SKM-1 (cell line): Measurements from ENCODE around the gene SNX15.
"Not testable (repeated sequence)": the region's sequence is repeated elsewhere in the genome, so short reads cannot be mapped to it uniquely, and the experiment has no call there.

ENCODE experiments used
- DNase-seq: peaks from one replicate; lab custom pipeline; 2025; ENCODE audit not compliant: unreplicated experiment; lab: John Stamatoyannopoulos, UW

The SNX15 gene

DNA sequence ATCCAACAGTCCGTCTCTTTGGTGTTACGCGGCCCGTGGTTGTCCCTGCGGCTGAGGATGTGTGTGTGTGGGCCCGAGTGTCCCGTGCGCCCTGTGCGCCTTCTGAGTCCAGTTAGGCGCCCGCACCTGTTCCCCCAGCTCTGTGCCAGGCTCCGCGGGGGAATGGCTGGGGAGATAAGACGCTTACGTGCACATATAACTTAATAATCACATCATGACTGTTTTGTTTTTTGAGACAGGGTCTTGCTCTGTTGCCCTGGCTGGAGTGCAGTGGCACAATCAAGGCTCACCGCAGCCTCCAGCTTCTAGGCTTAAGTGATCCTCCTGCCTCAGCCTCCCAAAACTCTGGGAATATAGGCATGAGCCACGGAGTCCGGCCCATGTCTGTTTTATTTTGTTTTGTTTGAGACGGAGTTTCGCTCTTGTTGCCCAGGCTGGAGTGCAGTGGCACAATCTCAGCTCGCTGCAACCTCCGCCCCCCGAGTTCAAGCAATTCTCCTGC, 12.5 kb upstream of the SNX15 start:
- DNase-seq, result no peak

DNA sequence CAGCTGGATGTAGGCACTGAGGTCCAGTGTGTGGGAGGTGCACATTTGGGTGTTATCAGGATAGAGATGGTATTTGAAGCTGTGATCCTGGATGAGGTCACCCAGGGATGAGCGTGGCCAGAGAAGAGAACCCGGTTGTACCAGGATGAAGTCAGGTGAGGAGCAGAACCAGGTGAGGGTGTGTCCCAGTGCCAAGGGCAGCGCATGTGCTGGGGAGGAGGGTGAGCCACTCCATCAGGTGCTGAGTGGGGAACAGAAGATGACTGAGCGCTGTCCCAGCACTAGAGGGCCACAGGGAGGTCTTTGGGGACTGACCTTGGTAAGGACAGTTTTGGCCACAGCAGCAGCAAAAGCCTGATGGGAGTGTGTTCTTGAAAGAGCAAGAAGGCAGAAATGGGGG, 10.5 kb upstream of the SNX15 start:
- no peak for DNase-seq

DNA sequence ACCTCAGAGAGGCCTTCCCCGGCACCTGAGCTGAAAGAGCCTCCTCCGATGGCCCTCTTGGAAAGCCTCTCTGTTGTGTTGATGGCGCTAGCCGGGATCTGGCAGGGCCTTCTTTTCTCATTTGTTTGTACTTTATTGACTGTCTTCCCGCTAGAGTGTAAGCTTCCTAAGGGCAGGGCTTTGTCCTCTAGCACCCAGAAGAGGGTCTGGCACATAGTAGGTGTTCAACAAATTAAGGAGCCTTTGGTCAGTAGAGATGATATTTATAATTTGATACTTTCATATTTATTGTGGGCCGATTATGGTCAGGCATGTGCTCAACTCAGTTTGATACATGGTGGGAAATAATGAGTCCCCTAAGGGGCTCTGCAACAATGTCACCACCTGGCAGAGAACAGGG, 9.3 kb upstream of the SNX15 start:
- no peak for DNase-seq

DNA sequence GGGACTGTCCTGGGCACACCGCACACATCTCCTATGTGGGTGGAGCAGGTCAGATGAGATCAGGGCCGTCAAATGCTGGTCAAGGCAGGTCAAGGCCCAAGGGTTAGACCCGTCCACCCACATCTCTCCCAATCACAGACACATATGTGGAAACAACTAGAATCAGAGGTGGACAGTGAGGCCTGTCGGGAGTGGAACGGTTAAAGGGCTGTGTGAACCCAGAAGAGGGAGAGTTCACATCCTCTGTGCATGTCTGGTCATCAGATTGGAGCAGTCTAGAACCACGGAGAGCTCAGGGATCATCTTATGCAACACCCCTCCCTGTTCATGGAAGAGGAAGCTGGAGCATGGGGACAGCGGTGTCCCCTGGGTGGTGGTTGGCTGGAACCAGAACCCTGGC, 7.4 kb upstream of the SNX15 start:
- no peak for DNase-seq

- DNase-seq, result no peak
Observed at GRCh38 chr11:65021003-65021402, 6.2 kb upstream of the SNX15 start.

DNA sequence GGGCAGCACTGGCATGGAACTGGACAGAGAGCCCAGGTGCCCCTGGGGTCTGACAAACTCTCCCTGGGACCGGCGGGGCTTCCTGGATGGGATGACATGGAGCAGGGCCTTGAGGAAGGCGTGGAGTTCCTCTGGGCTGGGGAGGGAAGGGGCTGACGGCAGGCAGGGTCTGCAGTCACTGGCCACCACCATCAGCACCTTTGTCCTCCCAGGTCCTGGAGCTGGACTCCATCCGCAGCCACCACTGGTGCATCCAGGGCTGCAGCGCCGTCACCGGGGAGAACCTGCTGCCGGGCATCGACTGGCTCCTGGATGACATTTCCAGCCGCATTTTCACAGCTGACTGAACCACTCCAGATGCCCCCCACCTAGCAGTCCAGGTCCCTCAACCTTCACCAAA, 5.7 kb upstream of the SNX15 start:
- no peak for DNase-seq

DNA sequence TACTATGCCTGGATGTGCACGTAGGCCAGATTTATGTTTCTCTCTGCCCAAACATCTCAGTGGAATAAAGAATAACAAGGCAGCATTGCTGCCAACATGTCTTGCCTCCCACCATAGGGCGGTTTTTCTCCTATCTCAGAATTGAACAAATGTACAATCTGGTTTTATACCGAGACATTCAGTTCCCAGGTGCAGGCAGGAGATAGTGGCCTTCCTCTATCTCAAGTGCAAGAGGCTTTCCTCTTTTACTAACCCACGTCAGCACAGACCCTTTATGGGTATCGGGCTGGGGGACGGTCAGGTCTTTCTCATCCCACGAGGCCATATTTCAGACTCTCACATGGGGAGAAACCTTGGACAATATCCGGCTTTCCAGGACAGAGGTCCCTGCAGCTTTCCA, 3.7 kb upstream of the SNX15 start:
- DNase-seq, result not testable (repeated sequence)

DNA sequence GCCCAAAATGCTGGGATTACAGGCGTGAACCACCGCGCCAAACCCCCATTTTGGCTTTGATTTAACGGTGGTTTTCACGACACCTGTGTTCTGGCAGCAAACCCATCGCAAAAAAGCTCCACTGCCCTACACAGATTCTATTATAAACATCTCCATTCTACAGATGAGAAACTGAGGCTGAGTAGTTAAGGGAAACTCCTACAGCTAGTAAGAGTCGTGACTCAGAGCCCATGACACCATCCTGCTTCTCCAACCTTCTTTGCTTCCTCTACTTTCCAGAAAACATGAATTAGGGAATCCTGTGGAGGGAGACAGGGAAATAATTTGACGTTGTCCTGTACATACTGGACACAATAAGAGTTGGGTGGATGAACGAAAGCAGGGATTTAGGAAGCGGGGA, 429 bp upstream of the SNX15 start:
- no peak for DNase-seq

GRCh38 chr11:65032216-65032615, 5.0 kb downstream of the SNX15 start:
- DNase-seq, result no peak

- DNase-seq, result no peak
Observed at GRCh38 chr11:65034423-65034822, 7.2 kb downstream of the SNX15 start.

GRCh38 chr11:65035579-65035978, 8.3 kb downstream of the SNX15 start:
- DNase-seq, result no peak

GRCh38 chr11:65036931-65037330, 9.7 kb downstream of the SNX15 start:
- DNase-seq, result no peak

- DNase-seq, result no peak
Observed at GRCh38 chr11:65040520-65040846, 13.2 kb downstream of the SNX15 start.

DNA sequence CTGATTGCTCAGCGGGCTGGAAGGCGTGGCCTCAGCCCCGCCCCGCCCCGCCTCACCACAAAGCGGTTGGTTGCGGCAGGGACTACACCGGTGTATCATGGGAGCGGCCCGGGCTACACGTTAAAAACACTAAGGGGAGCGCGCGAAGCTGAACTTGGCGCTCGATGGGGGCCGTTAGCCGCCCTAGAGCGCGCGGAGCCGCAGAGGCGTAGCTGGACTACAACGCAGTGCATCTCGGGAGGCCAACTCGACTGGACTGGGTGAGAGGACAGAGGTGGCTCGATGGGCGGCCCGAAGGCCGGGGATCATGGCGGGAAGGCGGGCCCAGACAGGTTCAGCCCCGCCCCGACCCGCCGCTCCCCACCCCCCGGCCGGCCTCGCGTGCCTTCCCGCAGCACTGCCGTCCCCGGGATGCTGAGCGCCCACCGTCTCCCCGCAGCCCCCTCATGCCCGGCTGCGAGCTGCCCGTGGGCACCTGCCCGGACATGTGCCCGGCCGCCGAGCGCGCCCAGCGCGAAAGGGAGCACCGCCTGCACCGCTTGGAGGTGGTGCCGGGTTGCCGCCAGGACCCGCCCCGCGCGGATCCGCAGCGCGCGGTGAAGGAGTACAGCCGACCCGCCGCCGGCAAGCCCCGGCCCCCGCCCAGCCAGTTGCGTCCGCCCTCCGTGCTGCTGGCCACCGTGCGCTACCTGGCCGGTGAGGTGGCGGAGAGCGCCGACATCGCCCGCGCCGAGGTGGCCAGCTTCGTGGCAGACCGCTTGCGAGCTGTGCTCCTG, 13.8 kb downstream of the SNX15 start, which contains the start of gene SAC3D1:
TSS of gene SAC3D1 (plus strand) at position 364 of the 776 bp plus-strand sequence. CDS start at position 447, 83 bp downstream.
- DNase-seq, result peak; percentile 92

DNA sequence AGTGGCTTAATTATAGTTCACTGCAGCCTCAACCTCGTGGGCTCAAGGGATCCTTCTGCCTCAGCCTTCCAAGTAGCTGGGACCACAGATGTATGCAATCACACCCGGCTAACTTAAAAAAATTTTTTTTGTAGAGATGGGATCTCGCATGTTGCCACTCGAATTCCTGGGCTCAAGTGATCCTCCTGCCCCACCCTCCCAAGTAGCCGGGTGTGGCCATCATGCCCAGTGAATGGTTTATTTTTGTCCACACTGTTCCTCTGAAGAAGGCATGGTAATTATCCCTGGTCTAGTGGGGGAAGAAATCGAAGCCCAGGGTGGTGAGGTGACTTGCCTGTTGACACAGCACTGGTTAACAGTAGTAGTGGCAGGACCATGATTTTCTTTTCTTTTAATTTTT, 15.7 kb downstream of the SNX15 start:
- no peak for DNase-seq

- DNase-seq, result peak; percentile 36
Observed at GRCh38 chr11:65043881-65044501, 16.8 kb downstream of the SNX15 start.

DNA sequence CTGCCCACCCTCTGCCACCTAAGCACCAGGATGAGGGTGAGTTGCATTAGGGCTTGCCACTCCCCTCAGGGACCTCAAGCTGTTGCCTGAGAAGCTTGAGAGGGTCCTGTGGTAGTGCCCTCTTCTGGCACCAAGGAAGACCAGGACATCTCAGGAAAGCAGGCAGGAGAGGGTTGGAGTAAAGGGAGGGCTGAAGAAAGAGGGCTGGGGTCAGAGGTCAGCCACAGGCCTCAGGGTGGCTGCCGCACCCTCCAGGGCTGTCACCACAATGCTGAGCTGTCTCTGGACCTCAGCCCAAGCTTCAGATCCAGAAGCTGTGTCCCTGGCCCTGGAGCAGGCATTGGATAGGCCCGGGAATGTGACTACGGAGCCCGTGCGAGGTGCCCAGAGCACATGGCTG, 17.8 kb downstream of the SNX15 start:
- no peak for DNase-seq

DNA sequence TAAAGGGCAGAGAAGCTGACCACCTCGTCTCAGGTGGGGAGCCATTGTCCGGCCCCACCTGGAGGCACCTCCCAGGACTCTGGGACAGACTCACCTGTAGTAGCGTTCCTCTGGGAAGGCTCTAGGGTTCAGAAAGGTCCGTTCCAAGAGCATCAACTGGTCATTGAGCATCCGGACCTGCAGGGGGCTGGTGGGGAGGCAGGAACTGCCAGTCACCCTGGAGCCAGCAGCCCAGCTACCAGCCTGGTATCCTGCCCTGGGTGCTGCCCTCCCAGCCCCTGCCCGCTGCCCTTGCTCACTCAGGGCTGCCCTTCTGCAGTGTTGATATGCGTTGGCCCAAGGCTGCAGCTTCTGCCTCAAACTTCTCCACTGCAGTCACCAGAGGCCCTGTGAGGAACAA, 18.5 kb downstream of the SNX15 start:
- DNase-seq, result no peak

GRCh38 chr11:65047581-65048422, 20.6 kb downstream of the SNX15 start:
- no peak for DNase-seq

DNA sequence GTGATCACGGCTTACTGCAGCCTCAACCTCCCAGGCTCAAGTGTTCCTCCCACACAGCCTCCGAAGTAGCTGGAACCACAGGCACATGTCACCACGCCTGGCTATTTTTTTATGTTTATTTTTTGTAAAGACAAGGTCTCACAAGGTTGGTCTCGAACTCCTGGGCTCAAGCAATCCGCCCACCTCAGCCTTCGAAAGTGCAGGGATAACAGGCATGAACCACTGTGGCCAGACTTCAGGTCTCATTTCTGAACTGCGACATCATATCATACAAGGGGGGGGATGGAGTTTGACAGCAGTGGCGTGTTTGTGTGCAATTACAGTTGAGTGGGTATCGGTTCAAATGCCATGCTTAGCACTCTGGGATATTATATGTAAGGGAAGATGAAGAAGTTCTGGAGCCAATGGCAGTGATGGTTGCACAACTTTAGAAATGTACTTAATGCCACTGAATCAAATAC, 24.2 kb downstream of the SNX15 start:
- no peak for DNase-seq

DNA sequence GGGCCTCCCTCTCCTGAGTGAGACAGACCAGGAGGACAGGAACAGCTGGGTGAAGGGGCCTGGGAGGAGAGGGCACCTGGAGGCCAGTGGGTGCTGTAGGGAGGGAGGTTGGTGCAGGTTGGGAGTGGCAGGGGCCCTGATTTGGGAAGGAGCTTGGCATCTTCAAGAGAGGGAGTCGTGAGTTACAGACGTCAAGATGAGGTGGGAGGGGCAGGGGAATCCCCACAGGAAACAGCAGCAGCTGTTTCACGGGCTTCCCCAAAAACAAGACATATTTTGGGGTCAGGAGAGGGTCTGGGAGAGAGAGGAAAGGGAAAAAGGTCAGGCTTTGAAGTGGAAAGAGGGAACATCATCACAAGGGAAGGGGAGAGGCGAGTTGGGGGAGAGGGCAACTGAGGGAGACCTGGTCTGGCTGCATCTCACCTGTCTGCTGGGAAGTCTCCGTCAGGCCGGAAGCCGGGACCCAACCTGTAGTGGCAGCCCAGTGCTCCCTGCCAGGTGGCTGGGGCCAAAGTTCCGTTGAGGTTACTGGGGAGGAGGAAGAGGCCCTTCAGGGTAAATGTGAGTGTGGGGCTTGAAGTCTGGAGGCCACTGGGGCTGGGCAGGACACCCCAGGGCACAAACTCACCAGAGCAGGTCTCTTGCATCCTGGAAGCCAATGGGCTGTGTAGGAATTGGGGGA, 26.7 kb downstream of the SNX15 start:
- no peak for DNase-seq
